ENCODE data around the gene SLC4A5. TPM values are rescaled to one million over a fixed set of nuclear protein-coding genes. Genes with fewer than 3 reads are reported as not detected.

The SLC4A5 gene
- total RNA-seq, 1 donor = 0.36 TPM

DNA sequence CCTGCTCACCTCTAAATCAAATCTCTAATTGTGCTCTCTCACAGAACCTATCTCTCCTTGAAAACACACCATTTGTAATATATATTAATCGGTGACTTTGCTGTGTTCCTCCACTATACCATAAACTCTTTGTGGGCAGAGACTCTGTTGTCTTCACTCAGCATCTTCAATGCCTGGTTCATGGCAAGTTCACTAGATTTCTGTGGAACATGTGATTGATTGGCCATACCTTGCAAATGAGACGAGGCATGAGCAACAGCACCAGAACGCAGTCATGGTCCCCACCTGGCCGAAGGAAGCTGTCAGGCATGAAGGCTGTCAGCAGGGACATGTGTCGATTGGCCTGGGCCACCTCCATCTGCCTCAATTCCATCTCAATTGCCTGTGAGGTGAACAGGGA, 25.3 kb upstream of the SLC4A5 start:
- Histone ChIP-seq H3K79me2 (ENCODE audit: insufficient read depth, low read length) (peaks cover 17% of the 10 kb centered on the region), H3K9me3 (ENCODE audit: low read depth, low read length) (no peaks in the 10 kb centered on the region), H2AFZ (ENCODE audit: low read length) (no peak overlapping the region), H3K27me3 (ENCODE audit: insufficient read depth, low read length) (no peaks in the 10 kb centered on the region), H4K20me1 (ENCODE audit: insufficient read depth, low read length) (peaks cover 13% of the 10 kb centered on the region), H3K36me3 (ENCODE audit: insufficient read depth, low read length) (peaks cover 82% of the 10 kb centered on the region), H3K27ac (ENCODE audit: low read depth, low read length) (no peak overlapping the region), H3K4me2 (ENCODE audit: insufficient read depth, low read length) (no peak overlapping the region), H3K4me1 (ENCODE audit: insufficient read depth, low read length) (peaks cover 6% of the 10 kb centered on the region), H3K4me3 (ENCODE audit: insufficient read depth, low read length) (no peak overlapping the region)
- TF ChIP-seq, protein P1, sequence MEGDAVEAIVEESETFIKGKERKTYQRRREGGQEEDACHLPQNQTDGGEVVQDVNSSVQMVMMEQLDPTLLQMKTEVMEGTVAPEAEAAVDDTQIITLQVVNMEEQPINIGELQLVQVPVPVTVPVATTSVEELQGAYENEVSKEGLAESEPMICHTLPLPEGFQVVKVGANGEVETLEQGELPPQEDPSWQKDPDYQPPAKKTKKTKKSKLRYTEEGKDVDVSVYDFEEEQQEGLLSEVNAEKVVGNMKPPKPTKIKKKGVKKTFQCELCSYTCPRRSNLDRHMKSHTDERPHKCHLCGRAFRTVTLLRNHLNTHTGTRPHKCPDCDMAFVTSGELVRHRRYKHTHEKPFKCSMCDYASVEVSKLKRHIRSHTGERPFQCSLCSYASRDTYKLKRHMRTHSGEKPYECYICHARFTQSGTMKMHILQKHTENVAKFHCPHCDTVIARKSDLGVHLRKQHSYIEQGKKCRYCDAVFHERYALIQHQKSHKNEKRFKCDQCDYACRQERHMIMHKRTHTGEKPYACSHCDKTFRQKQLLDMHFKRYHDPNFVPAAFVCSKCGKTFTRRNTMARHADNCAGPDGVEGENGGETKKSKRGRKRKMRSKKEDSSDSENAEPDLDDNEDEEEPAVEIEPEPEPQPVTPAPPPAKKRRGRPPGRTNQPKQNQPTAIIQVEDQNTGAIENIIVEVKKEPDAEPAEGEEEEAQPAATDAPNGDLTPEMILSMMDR (IDR thresholded peaks at IDR 0.05; ENCODE audit: extremely low read depth, low read depth, low read length) = no peak
- peak; percentile 52 for DNase-seq (ENCODE audit: insufficient read length, low spot score, missing footprints)

GRCh38 chr2:74367789-74368188, 24.6 kb upstream of the SLC4A5 start:
- no peaks in the 10 kb centered on the region for H3K9me3 ChIP-seq (ENCODE audit: low read depth, low read length)
- H3K4me1 ChIP-seq (ENCODE audit: insufficient read depth, low read length) = peaks cover under 1% of the 10 kb centered on the region
- no peak overlapping the region for H2AFZ ChIP-seq (ENCODE audit: low read length)
- no peak overlapping the region for H3K27ac ChIP-seq (ENCODE audit: low read depth, low read length)
- no peak overlapping the region for H3K4me2 ChIP-seq (ENCODE audit: insufficient read depth, low read length)
- no peaks in the 10 kb centered on the region for H3K27me3 ChIP-seq (ENCODE audit: insufficient read depth, low read length)
- H4K20me1 ChIP-seq (ENCODE audit: insufficient read depth, low read length) = peaks cover 8% of the 10 kb centered on the region
- no peak overlapping the region for H3K4me3 ChIP-seq (ENCODE audit: insufficient read depth, low read length)
- TF ChIP-seq, protein P1 (IDR thresholded peaks at IDR 0.05; ENCODE audit: extremely low read depth, low read depth, low read length) = no peak
- H3K79me2 ChIP-seq (ENCODE audit: insufficient read depth, low read length) = peaks cover 11% of the 10 kb centered on the region
- peaks cover 88% of the 10 kb centered on the region for H3K36me3 ChIP-seq (ENCODE audit: insufficient read depth, low read length)
- DNase-seq (ENCODE audit: insufficient read length, low spot score, missing footprints) = peak; percentile 59

GRCh38 chr2:74366036-74366435, 22.8 kb upstream of the SLC4A5 start:
- Histone ChIP-seq H3K27ac (ENCODE audit: low read depth, low read length) (no peak overlapping the region), H2AFZ (ENCODE audit: low read length) (no peak overlapping the region), H3K27me3 (ENCODE audit: insufficient read depth, low read length) (no peaks in the 10 kb centered on the region), H3K4me1 (ENCODE audit: insufficient read depth, low read length) (no peaks in the 10 kb centered on the region), H3K9me3 (ENCODE audit: low read depth, low read length) (no peaks in the 10 kb centered on the region), H4K20me1 (ENCODE audit: insufficient read depth, low read length) (no peaks in the 10 kb centered on the region), H3K36me3 (ENCODE audit: insufficient read depth, low read length) (peaks cover 93% of the 10 kb centered on the region), H3K4me3 (ENCODE audit: insufficient read depth, low read length) (no peak overlapping the region), H3K4me2 (ENCODE audit: insufficient read depth, low read length) (no peak overlapping the region), H3K79me2 (ENCODE audit: insufficient read depth, low read length) (no peaks in the 10 kb centered on the region)
- TF ChIP-seq, protein P1 (IDR thresholded peaks at IDR 0.05; ENCODE audit: extremely low read depth, low read depth, low read length) = no peak
- DNase-seq (ENCODE audit: insufficient read length, low spot score, missing footprints) = no peak

GRCh38 chr2:74364533-74365505, 21.6 kb upstream of the SLC4A5 start:
- no peaks in the 10 kb centered on the region for H3K9me3 ChIP-seq (ENCODE audit: low read depth, low read length)
- no peaks in the 10 kb centered on the region for H3K4me1 ChIP-seq (ENCODE audit: insufficient read depth, low read length)
- TF ChIP-seq, protein P1 (IDR thresholded peaks at IDR 0.05; ENCODE audit: extremely low read depth, low read depth, low read length) = no peak
- no peaks in the 10 kb centered on the region for H4K20me1 ChIP-seq (ENCODE audit: insufficient read depth, low read length)
- H3K4me2 ChIP-seq (ENCODE audit: insufficient read depth, low read length) = no peak overlapping the region
- H3K27me3 ChIP-seq (ENCODE audit: insufficient read depth, low read length) = no peaks in the 10 kb centered on the region
- H3K27ac ChIP-seq (ENCODE audit: low read depth, low read length) = no peak overlapping the region
- no peaks in the 10 kb centered on the region for H3K79me2 ChIP-seq (ENCODE audit: insufficient read depth, low read length)
- no peak overlapping the region for H3K4me3 ChIP-seq (ENCODE audit: insufficient read depth, low read length)
- H3K36me3 ChIP-seq (ENCODE audit: insufficient read depth, low read length) = peaks cover 92% of the 10 kb centered on the region
- no peak overlapping the region for H2AFZ ChIP-seq (ENCODE audit: low read length)
- DNase-seq (ENCODE audit: insufficient read length, low spot score, missing footprints) = peak; percentile 36

Data from osteoblast (primary cell).